GM10266 (cell line): ENCODE measurements around the gene TMEM143.
A peak's percentile ranks its signal among the peaks of the same experiment; 100 is the strongest.

Experiments used
- DNase-seq: peaks from one replicate; pipeline ENCODE4 v3.0.0; 2012; ENCODE audit errors: extremely low spot score
- TF ChIP-seq, protein P1 (sequence below): IDR thresholded peaks from 2 replicates; pipeline ENCODE4 v1.5.1; 2012; ENCODE audit warnings: mild to moderate bottlenecking, low read depth; ENCODE audit not compliant: control insufficient read depth, insufficient read depth; ENCODE audit errors: missing control alignments

The TMEM143 gene

GRCh38 chr19:48390188-48391099 lies 26.7 kb upstream of the TMEM143 start:
- DNase-seq, result peak; percentile 69
- TF ChIP-seq, protein P1, sequence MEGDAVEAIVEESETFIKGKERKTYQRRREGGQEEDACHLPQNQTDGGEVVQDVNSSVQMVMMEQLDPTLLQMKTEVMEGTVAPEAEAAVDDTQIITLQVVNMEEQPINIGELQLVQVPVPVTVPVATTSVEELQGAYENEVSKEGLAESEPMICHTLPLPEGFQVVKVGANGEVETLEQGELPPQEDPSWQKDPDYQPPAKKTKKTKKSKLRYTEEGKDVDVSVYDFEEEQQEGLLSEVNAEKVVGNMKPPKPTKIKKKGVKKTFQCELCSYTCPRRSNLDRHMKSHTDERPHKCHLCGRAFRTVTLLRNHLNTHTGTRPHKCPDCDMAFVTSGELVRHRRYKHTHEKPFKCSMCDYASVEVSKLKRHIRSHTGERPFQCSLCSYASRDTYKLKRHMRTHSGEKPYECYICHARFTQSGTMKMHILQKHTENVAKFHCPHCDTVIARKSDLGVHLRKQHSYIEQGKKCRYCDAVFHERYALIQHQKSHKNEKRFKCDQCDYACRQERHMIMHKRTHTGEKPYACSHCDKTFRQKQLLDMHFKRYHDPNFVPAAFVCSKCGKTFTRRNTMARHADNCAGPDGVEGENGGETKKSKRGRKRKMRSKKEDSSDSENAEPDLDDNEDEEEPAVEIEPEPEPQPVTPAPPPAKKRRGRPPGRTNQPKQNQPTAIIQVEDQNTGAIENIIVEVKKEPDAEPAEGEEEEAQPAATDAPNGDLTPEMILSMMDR, result peak; percentile 67

DNA sequence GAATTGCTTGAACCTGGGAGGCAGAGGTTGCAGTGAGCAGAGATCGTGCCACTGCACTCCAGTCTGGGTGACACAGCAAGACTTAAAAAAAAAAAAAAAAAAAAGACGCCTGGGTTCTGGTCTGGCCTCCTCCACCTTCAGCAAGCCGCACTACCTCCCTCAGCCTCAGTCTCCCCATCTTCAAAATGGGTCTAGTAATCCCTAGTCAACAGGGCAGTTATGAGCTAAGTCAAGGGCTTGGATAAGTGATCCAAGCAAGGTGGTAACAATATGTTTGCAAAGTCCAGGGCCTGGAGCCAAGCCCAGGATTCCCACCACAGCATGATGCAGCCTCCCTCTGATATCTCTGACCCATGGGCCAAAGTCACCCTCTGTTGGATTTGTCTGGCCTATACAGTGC lies 23.2 kb upstream of the TMEM143 start:
- TF ChIP-seq, protein P1, result no peak
- DNase-seq, result no peak

- DNase-seq, result no peak
Measured at GRCh38 chr19:48385461-48386087, 21.8 kb upstream of the TMEM143 start.

GRCh38 chr19:48382286-48382685 lies 18.5 kb upstream of the TMEM143 start:
- no peak for DNase-seq
- TF ChIP-seq, protein P1, result no peak

More at GRCh38 chr19:48385461-48386087, 21.8 kb upstream of the TMEM143 start:
- TF ChIP-seq, protein P1, result no peak

DNA sequence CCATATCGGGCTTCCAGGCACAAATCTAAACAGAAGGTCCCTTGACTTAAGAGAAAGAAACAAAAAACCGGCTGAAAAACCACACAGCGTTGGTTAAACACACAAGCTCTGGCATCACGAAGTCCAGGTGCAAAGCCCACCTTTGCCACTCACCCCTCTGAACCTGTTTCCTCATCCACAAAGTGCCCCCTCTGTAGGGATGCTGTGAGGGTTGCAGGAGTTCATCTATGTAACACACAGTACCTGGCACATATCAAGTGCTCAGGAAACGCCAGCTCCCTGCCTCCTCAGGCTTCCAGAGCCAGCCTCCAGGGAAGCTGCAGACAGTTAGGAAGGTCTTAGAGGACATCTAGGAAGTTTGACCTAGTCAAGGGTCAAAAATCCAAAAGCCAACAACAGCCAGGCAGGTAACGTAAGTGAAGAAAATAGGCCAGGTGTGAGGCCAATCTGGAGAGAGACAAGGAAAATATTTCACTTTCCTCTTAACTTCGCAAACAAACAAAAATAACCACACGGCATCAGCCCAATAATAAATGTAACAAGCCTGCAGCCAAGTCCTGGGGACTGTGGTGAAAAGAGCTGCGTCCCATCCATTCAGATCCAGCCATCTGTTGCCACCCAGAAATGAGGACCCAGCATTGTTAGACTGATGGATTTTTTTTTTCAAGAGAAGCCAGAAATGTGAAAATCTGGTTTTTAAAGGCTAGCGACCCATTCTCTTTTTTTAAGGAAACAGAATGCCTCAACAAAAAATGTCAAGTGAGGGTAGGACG lies 17.6 kb upstream of the TMEM143 start:
- TF ChIP-seq, protein P1, result no peak
- DNase-seq, result no peak

- DNase-seq, result no peak
- TF ChIP-seq, protein P1, result no peak
Measured at GRCh38 chr19:48379058-48379457, 15.3 kb upstream of the TMEM143 start.
